GM12874 (cell line): Measurements from ENCODE around the gene FNDC1.

Source experiments
- CTCF ChIP-seq: IDR thresholded peaks from 2 replicates; pipeline ENCODE4 v1.5.1; 2011; ENCODE audit warnings: low read depth, mild to moderate bottlenecking, control low read depth, low read length, moderate library complexity; ENCODE audit not compliant: insufficient read depth

Gene FNDC1

GRCh38 chr6:159127701-159128100 is 41.5 kb upstream of the FNDC1 start:
- TF ChIP-seq CTCF, result no peak

- no peak for TF ChIP-seq CTCF
Measured at GRCh38 chr6:159128978-159129377, 40.2 kb upstream of the FNDC1 start.

- TF ChIP-seq CTCF, result no peak
Measured at GRCh38 chr6:159130846-159131245, 38.4 kb upstream of the FNDC1 start.

- no peak for TF ChIP-seq CTCF
Measured at GRCh38 chr6:159131709-159132108, 37.5 kb upstream of the FNDC1 start.

GRCh38 chr6:159132664-159133063 is 36.5 kb upstream of the FNDC1 start:
- TF ChIP-seq CTCF, result no peak

GRCh38 chr6:159134701-159135364 is 34.4 kb upstream of the FNDC1 start:
- peak; percentile 90 for TF ChIP-seq CTCF

GRCh38 chr6:159137676-159138075 is 31.5 kb upstream of the FNDC1 start:
- no peak for TF ChIP-seq CTCF
